ENCODE results near the gene JMJD1C.

The JMJD1C gene

GRCh38 chr10:63133056-63133820 is 332.5 kb downstream of the JMJD1C start, which contains the start of gene NRBF2:
Gene NRBF2 (plus strand): TSS chr10:63133328. CDS start chr10:63133471, 143 bp downstream.
- Histone ChIP-seq H3K4me2 (ENCODE audit: low read length) (peak within 1 kb of the TSS; percentile 93), H3K9ac (peak within 1 kb of the TSS; percentile 61), H3K27ac (peak within 1 kb of the TSS; percentile 76), H3K4me3 (ENCODE audit: low read depth, low read length) (peak within 1 kb of the TSS; percentile 94), H3K36me3 (ENCODE audit: control insufficient read depth, insufficient read depth, low read length) (no peaks in the 10 kb centered on the region), H2AFZ (peak within 1 kb of the TSS; percentile 88), H3K9me3 (ENCODE audit: control insufficient read depth, low read length) (no peaks in the 10 kb centered on the region), H3K79me2 (peaks cover 42% of the 10 kb centered on the region), H3K27me3 (ENCODE audit: control insufficient read depth, insufficient read depth, low read length) (no peaks in the 10 kb centered on the region), H3K4me1 (peaks cover 6% of the 10 kb centered on the region)
- TF ChIP-seq CTCF (IDR thresholded peaks at IDR 0.05), result peak; percentile 5

GRCh38 chr10:63132651-63133055 is 333.1 kb downstream of the JMJD1C start:
- Histone ChIP-seq H3K36me3 (ENCODE audit: control insufficient read depth, insufficient read depth, low read length) (no peaks in the 10 kb centered on the region), H3K9ac (no peak overlapping the region), H3K79me2 (peaks cover 38% of the 10 kb centered on the region), H3K4me1 (peaks cover 6% of the 10 kb centered on the region), H3K27me3 (ENCODE audit: control insufficient read depth, insufficient read depth, low read length) (no peaks in the 10 kb centered on the region), H3K9me3 (ENCODE audit: control insufficient read depth, low read length) (no peaks in the 10 kb centered on the region), H3K4me2 (ENCODE audit: low read length) (peak overlapping the region; percentile 93), H2AFZ (peak overlapping the region; percentile 88), H3K27ac (peak overlapping the region; percentile 76), H3K4me3 (ENCODE audit: low read depth, low read length) (peak overlapping the region; percentile 94)
- peak; percentile 7 for TF ChIP-seq CTCF (IDR thresholded peaks at IDR 0.05)

- Histone ChIP-seq H3K9ac (no peak overlapping the region), H2AFZ (no peak overlapping the region), H3K9me3 (ENCODE audit: control insufficient read depth, low read length) (no peaks in the 10 kb centered on the region), H3K4me3 (ENCODE audit: low read depth, low read length) (no peak overlapping the region), H3K4me1 (peaks cover 6% of the 10 kb centered on the region), H3K79me2 (peaks cover 17% of the 10 kb centered on the region), H3K36me3 (ENCODE audit: control insufficient read depth, insufficient read depth, low read length) (no peaks in the 10 kb centered on the region), H3K27ac (no peak overlapping the region), H3K4me2 (ENCODE audit: low read length) (no peak overlapping the region), H3K27me3 (ENCODE audit: control insufficient read depth, insufficient read depth, low read length) (no peaks in the 10 kb centered on the region)
- TF ChIP-seq CTCF (IDR thresholded peaks at IDR 0.05), result no peak
These were observed 335.9 kb downstream of the JMJD1C start for GRCh38 chr10:63129888-63130287.

GRCh38 chr10:63128443-63128842 is 337.3 kb downstream of the JMJD1C start:
- H3K79me2 ChIP-seq, result peaks cover 3% of the 10 kb centered on the region
- no peak overlapping the region for H2AFZ ChIP-seq
- no peak overlapping the region for H3K4me2 ChIP-seq (ENCODE audit: low read length)
- no peak for TF ChIP-seq CTCF (IDR thresholded peaks at IDR 0.05)
- no peaks in the 10 kb centered on the region for H3K36me3 ChIP-seq (ENCODE audit: control insufficient read depth, insufficient read depth, low read length)
- H3K27me3 ChIP-seq (ENCODE audit: control insufficient read depth, insufficient read depth, low read length), result no peaks in the 10 kb centered on the region
- H3K4me3 ChIP-seq (ENCODE audit: low read depth, low read length), result no peak overlapping the region
- H3K27ac ChIP-seq, result no peak overlapping the region
- H3K4me1 ChIP-seq, result no peaks in the 10 kb centered on the region
- H3K9me3 ChIP-seq (ENCODE audit: control insufficient read depth, low read length), result no peaks in the 10 kb centered on the region
- H3K9ac ChIP-seq, result no peak overlapping the region

- no peaks in the 10 kb centered on the region for H3K9me3 ChIP-seq (ENCODE audit: control insufficient read depth, low read length)
These were observed 340.3 kb downstream of the JMJD1C start for GRCh38 chr10:63125459-63125858.

More at GRCh38 chr10:63125459-63125858, 340.3 kb downstream of the JMJD1C start:
- H3K27me3 ChIP-seq (ENCODE audit: control insufficient read depth, insufficient read depth, low read length), result no peaks in the 10 kb centered on the region
- no peak overlapping the region for H3K4me3 ChIP-seq (ENCODE audit: low read depth, low read length)
- H3K36me3 ChIP-seq (ENCODE audit: control insufficient read depth, insufficient read depth, low read length), result no peaks in the 10 kb centered on the region
- H2AFZ ChIP-seq, result no peak overlapping the region
- no peak overlapping the region for H3K9ac ChIP-seq
- no peak overlapping the region for H3K4me2 ChIP-seq (ENCODE audit: low read length)
- no peaks in the 10 kb centered on the region for H3K4me1 ChIP-seq
- no peaks in the 10 kb centered on the region for H3K79me2 ChIP-seq
- no peak overlapping the region for H3K27ac ChIP-seq
- no peak for TF ChIP-seq CTCF (IDR thresholded peaks at IDR 0.05)
